ENCODE results near the gene DPF3. TPM values are rescaled to one million over a fixed set of nuclear protein-coding genes. Genes with fewer than 3 reads are reported as not detected.

The DPF3 gene
- total RNA-seq, 2 experiments from 2014 or later, result 3.8 to 4.1 TPM

DNA sequence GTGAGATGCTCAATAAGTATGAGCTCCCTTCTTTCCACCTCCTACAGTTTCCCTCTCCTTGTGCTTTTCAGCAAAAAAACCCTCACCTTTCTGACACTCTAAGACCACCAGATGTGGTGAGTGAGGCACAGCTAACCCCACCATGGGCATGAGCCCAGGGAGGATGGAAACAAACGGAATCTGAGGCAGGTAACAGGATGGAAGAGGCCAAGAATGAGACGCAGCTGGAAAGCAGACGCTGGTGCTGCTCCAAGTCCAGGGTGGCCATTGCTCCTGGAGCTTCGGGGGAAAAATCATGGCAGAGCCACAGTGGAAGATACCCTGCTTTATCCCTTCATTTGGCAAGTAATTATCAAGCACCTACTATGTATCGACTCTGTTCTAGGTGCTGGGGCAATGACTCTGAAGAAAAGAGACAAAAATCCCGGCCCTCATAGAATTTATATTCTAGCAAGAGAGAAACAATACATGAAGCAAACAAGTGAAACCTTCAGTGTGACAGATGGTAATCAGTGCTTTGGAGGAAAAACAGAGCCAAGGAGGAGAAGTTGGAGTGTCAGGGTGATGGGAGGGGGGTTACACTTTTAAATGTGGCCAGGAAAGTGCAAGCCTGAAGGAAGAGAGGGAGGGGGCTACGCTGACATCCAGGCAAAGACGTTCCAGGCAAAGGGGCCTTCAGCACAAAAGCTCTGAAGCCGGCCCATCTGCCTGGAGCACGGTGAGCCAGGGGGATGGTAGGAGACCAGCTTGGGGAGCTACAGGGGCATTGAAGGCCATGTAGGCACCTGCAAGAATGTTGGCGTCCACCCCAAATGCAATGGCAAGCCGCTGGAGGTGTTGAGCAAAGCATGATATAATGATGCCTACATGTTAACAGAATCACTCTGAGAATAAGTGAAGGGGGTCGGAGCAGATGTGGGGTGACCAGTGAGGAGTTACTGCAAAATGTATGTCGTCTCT lies 154.2 kb downstream of the DPF3 start:
- POLR2A ChIA-PET, result no interaction called here
- no peaks in the 10 kb centered on the region for H3K4me1 Mint-ChIP-seq
- no peaks in the 10 kb centered on the region for H3K9me3 Mint-ChIP-seq
- no peak for DNase-seq
- no peak overlapping the region for H3K27ac Mint-ChIP-seq
- H3K27me3 Mint-ChIP-seq, result no peaks in the 10 kb centered on the region
- H3K4me3 Mint-ChIP-seq, result no peak overlapping the region
- H3K36me3 Mint-ChIP-seq, result no peaks in the 10 kb centered on the region
- no peak for ATAC-seq (ENCODE audit: low read depth)

GRCh38 chr14:72738161-72738611 lies 155.7 kb downstream of the DPF3 start:
- Mint-ChIP-seq H3K36me3 (no peaks in the 10 kb centered on the region), H3K27ac (no peak overlapping the region), H3K4me3 (no peak overlapping the region), H3K27me3 (peaks cover 2% of the 10 kb centered on the region), H3K9me3 (no peaks in the 10 kb centered on the region), H3K4me1 (no peaks in the 10 kb centered on the region)
- ATAC-seq (ENCODE audit: low read depth) (no peak), DNase-seq (no peak)
- POLR2A ChIA-PET, result no interaction called here

- DNase-seq (no peak), ATAC-seq (ENCODE audit: low read depth) (no peak)
- no peaks in the 10 kb centered on the region for H3K9me3 Mint-ChIP-seq
- H3K4me1 Mint-ChIP-seq, result no peaks in the 10 kb centered on the region
- no peak overlapping the region for H3K4me3 Mint-ChIP-seq
- no peaks in the 10 kb centered on the region for H3K36me3 Mint-ChIP-seq
- H3K27ac Mint-ChIP-seq, result no peak overlapping the region
- POLR2A ChIA-PET, result no interaction called here
- peaks cover 2% of the 10 kb centered on the region for H3K27me3 Mint-ChIP-seq
Observed at GRCh38 chr14:72737560-72737943, 156.3 kb downstream of the DPF3 start.

DNA sequence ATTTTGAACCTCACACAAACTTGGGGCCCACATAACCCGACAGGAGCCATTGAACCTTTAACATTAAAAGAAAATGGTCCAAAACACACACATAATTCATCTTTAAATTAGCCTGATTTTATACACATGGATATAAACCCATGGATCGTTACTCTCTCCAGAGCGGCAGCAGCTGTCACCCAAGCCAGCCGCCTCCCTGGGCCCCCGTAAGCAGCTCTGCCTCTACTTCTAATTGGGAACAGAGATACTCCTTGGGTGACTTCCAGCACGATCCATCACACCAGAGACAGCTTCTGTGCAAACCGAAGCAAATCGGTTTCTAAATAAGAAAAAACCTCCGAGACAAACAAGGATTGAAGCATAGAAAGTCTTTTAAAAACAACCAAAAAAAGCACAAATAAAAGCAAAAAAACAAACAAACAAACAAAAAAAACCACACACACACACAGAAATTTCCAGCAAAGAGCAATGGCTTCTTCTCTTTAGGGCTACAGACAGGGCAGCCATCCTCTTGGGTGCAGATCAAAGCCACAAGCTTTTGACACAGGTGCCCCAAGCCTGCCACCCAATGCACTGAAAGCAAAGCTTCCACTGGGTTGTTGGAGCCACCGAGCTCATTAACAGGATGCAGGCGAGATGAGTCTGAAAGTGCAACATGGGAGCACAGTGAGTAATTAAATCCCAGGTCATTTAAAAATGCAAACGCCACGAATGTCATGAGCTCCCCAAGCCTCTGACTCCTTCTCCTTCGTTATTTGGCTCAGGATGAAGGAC lies 156.9 kb downstream of the DPF3 start:
- Mint-ChIP-seq H3K36me3 (no peaks in the 10 kb centered on the region), H3K4me1 (no peaks in the 10 kb centered on the region), H3K27ac (no peak overlapping the region), H3K9me3 (no peaks in the 10 kb centered on the region), H3K4me3 (no peak overlapping the region), H3K27me3 (peaks cover 2% of the 10 kb centered on the region)
- DNase-seq (no peak), ATAC-seq (ENCODE audit: low read depth) (no peak)
- POLR2A ChIA-PET, result no interaction called here

DNA sequence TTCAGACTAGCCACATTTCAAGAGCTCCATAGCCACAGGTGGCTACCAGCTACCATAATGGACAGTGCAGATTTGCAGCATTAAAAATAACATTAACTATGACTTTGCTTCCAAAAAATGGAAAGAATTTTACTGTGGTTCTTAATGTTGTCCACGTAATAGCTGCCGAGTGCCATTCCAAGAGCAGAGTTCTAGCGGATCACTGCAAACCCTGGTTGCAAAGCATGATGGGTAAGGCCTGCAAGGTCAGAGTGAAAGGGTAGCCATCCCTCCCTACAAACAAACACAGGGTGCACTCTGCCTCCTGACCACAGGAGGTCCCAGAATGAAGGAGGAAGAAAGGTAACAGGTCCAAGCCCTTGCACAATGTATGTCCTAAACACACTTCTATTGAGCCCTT lies 157.6 kb downstream of the DPF3 start:
- POLR2A ChIA-PET, result no interaction called here
- Mint-ChIP-seq H3K27me3 (peaks cover 2% of the 10 kb centered on the region), H3K27ac (no peak overlapping the region), H3K4me1 (no peaks in the 10 kb centered on the region), H3K36me3 (no peaks in the 10 kb centered on the region), H3K4me3 (no peak overlapping the region), H3K9me3 (no peaks in the 10 kb centered on the region)
- ATAC-seq (ENCODE audit: low read depth) (no peak), DNase-seq (no peak)

DNA sequence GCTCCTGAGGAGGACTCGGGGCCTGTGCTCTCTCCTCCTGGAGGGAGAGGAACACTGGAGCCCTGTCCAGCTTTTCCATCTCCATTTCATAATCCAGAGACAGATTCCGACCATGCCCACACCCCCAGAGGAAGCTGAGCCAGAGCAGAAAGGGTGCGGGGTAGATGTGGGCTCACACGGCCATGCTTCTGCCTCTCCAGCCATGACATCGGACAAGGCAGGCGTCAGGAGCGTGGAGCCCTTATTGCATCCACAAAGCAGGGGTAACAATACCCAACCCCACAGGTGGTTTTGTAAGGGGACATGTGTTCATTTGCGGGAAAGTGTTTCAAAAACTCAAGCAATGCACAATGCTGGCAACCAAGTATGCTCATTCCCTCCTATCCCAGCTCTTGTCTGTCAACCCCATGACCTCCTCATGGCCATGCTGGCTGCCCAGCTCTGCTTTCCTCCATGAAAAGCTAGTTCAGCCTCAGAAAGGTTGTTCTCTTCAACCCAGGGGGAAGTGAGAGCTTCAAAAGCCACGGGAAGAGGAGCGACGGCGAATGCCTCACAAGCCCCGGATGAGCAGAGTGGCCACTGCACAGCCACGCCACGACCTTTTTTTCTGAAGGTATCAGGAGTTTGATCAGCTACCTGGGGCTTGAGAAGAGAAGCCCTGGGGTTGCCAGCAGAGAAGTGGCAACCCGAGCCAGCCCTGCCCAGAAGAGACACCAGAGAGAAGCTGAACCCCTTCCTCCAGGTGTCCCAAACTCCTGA lies 161.7 kb downstream of the DPF3 start:
- H3K9me3 Mint-ChIP-seq, result no peaks in the 10 kb centered on the region
- POLR2A ChIA-PET, result no interaction called here
- ATAC-seq (ENCODE audit: low read depth) (no peak), DNase-seq (no peak)
- peaks cover 2% of the 10 kb centered on the region for H3K36me3 Mint-ChIP-seq
- H3K27me3 Mint-ChIP-seq, result peaks cover 2% of the 10 kb centered on the region
- no peak overlapping the region for H3K4me3 Mint-ChIP-seq
- no peaks in the 10 kb centered on the region for H3K4me1 Mint-ChIP-seq
- no peak overlapping the region for H3K27ac Mint-ChIP-seq

DNA sequence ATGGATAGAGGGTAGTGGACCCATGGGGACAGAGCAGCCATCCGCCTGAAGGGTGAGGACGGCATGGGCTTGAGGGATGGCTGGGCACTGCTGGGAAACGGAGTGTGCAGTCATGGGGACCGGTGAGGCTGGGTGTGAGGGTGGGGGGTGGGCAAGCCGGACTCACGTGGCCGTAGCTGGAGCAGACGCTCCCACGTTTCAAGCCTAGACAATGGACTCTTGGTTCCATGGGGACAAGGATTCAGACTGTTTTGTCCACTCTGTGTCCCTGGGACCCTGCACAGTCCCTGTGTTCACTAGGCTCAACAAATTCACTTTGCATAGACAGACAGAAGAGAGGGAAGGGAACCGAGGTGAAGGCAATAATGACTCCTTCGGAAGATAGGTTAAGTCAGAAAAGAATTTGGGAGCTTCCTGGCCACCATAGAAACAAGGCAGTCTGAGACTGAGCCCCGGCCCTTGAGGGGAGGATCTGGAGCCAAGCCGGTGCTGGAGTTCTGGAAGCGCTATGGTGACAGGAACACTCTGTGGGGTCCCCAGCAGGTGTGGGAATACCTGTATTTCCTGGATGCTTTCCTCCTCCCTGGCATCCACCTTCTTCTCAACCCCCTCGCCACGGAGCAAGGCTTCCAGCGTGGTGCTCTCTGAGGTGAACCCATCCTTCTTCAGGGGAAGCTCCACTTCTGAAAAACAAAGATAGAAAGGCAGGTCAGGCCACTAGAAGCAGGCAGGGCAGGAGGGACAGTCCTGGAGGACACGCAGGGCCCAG lies 162.5 kb downstream of the DPF3 start:
- no peak overlapping the region for H3K27ac Mint-ChIP-seq
- POLR2A ChIA-PET, result no interaction called here
- peaks cover 2% of the 10 kb centered on the region for H3K27me3 Mint-ChIP-seq
- DNase-seq (no peak), ATAC-seq (ENCODE audit: low read depth) (no peak)
- H3K4me3 Mint-ChIP-seq, result no peak overlapping the region
- H3K9me3 Mint-ChIP-seq, result no peaks in the 10 kb centered on the region
- peaks cover 2% of the 10 kb centered on the region for H3K36me3 Mint-ChIP-seq
- no peaks in the 10 kb centered on the region for H3K4me1 Mint-ChIP-seq

GRCh38 chr14:72730468-72730867 lies 163.4 kb downstream of the DPF3 start:
- Mint-ChIP-seq H3K9me3 (no peaks in the 10 kb centered on the region), H3K4me1 (no peaks in the 10 kb centered on the region), H3K27ac (no peak overlapping the region), H3K36me3 (peaks cover 2% of the 10 kb centered on the region), H3K4me3 (no peak overlapping the region), H3K27me3 (peaks cover 2% of the 10 kb centered on the region)
- DNase-seq (no peak), ATAC-seq (ENCODE audit: low read depth) (no peak)
- POLR2A ChIA-PET, result no interaction called here

- Mint-ChIP-seq H3K4me3 (no peak overlapping the region), H3K27ac (no peak overlapping the region), H3K4me1 (peaks cover 15% of the 10 kb centered on the region), H3K27me3 (peaks cover 4% of the 10 kb centered on the region), H3K36me3 (peaks cover 10% of the 10 kb centered on the region), H3K9me3 (no peaks in the 10 kb centered on the region)
- DNase-seq (no peak), ATAC-seq (ENCODE audit: low read depth) (no peak)
- POLR2A ChIA-PET, result no interaction called here
Observed at GRCh38 chr14:72726444-72726843, 167.5 kb downstream of the DPF3 start.

DNA sequence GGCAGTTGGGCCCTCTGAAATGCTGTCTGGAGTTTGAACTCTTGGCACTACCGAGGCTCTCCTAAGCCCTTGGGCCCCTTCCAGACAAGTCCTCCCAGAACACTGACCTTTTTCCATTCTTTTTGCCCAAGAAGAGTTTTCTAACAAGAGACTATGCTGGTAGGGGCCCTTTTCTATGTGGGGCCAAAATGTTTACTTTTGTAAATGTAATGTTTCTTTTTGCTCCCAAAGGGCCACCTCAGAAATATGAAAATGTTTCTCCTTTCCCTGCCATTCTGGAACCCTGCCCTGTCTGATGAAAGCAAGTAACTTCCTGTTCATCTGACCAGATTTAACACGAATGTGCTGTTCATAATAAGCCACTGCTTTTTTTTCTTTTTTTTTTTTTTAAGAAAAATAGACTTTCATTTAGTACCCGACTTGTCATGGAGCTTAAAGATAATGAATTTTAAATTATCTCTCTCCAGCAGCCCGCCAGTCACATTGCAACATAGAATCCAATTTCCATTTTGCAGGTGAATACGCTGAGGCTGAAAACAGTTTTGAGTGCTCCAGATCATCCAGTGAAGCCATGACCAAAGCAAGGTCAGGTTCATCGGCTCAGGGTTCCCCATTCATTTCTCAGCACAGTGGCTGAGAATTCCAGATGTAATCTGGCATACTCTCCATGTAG lies 169.9 kb downstream of the DPF3 start:
- DNase-seq, result no peak
- Mint-ChIP-seq H3K27ac (no peak overlapping the region), H3K36me3 (peaks cover 10% of the 10 kb centered on the region), H3K4me3 (no peak overlapping the region), H3K27me3 (peaks cover 4% of the 10 kb centered on the region), H3K9me3 (no peaks in the 10 kb centered on the region), H3K4me1 (peaks cover 15% of the 10 kb centered on the region)
- POLR2A ChIA-PET, result interaction anchor here (0.7 kb wide), 1 partner anchor 612 kb away, joined by 5 read pairs; no protein-coding TSS in a partner anchor
- no peak for ATAC-seq (ENCODE audit: low read depth)

DNA sequence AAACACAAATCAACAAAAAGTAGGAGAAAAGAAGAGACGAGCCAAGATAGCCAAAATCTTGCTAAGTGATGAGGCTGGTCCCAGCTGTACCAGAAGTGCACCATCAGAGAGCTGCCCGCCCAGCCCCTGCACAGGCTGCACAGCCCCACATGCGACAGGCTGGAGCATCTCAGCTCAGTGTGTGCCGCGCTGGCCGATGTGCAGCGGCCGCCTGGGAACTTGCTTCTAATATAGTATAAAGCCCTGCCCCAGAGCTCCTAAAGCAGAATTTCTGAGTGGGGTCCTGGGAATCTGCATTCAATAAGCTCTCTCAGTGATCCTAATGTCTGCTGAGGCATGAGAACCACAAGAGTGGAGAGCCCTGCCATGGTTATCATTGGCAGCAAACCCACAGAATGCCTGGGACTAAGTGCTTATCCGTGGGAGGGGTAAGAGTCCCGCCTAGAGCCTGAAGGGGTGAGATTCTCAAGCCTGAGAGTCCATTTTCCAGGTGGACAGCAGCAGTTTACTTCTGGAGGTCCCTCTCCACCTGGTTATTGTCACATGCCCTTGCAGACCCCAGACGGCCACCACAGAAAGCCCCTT lies 171.6 kb downstream of the DPF3 start:
- Mint-ChIP-seq H3K4me1 (peaks cover 18% of the 10 kb centered on the region), H3K9me3 (no peaks in the 10 kb centered on the region), H3K27me3 (peaks cover 4% of the 10 kb centered on the region), H3K27ac (no peak overlapping the region), H3K4me3 (no peak overlapping the region), H3K36me3 (peaks cover 11% of the 10 kb centered on the region)
- POLR2A ChIA-PET, result no interaction called here
- DNase-seq, result no peak
- no peak for ATAC-seq (ENCODE audit: low read depth)

DNA sequence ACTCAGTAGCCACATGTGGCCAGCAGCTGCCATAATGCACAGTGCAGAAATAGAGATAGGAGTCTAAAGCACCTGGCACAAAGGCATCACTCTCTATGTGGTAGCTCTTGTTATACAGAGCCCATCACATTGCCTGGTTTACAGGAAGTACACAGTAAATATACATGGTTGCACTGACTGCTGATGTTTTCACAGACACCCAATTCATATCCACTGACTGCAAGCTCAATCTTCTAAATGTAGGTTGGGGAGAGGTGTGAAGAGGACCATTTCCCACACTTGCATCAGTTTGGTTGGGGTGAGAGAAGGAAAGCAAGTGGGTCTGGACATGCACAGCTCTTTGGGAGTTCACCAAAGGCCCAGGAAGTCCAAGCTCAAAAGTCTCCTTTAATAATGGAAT lies 172.8 kb downstream of the DPF3 start:
- DNase-seq (no peak), ATAC-seq (ENCODE audit: low read depth) (no peak)
- H3K27me3 Mint-ChIP-seq, result peaks cover 4% of the 10 kb centered on the region
- no peaks in the 10 kb centered on the region for H3K9me3 Mint-ChIP-seq
- POLR2A ChIA-PET, result interaction anchor here (0.5 to 0.6 kb wide), 2 partner anchors 49 to 181 kb away, joined by 3 read pairs; no protein-coding TSS in a partner anchor
- H3K36me3 Mint-ChIP-seq, result peaks cover 11% of the 10 kb centered on the region
- no peak overlapping the region for H3K4me3 Mint-ChIP-seq
- H3K27ac Mint-ChIP-seq, result no peak overlapping the region
- peaks cover 26% of the 10 kb centered on the region for H3K4me1 Mint-ChIP-seq

Measured in activated naive CD8-positive, alpha-beta T cell treated with anti-CD3 and anti-CD28 coated beads, Interleukin-2, amount 10 ng/mL, durations not matched to agents 7 days and 5 days (primary cell).